ENCODE measurements around the gene NCKAP5. TPM values are rescaled to one million over a fixed set of nuclear protein-coding genes. Genes with fewer than 3 reads are reported as not detected.

The NCKAP5 gene
- total and polyA plus RNA-seq, 2 of the 13 experiments (the other 11 are each of a cell fraction or from before 2014, with no cell fraction given), result 0.01 TPM; not detected in 1

GRCh38 chr2:132977812-132978529 lies 590.3 kb downstream of the NCKAP5 start:
- WGBS (ENCODE audit: low lambda C conversion rate), result 25% methylated on average over 4 of the region's 4 CpGs

More at GRCh38 chr2:132977812-132978529, 590.3 kb downstream of the NCKAP5 start:
- no peak for DNase-seq (ENCODE audit: low spot score)
- peaks cover 4% of the 10 kb centered on the region; the same call in 1 of the 2 replicates for H3K9me3 ChIP-seq (ENCODE audit: low read length)
- H3K79me2 ChIP-seq (ENCODE audit: insufficient read depth, low read length), result no peaks in the 10 kb centered on the region
- H4K20me1 ChIP-seq (ENCODE audit: insufficient read depth, low read length), result no peaks in the 10 kb centered on the region
- H3K36me3 ChIP-seq (replicated peaks in 1 of 2; ENCODE audit: control insufficient read depth in 1 of 2, insufficient read depth in 2 of 2, low read length in 2 of 2), result no peaks in the 10 kb centered on the region
- H3K4me3 ChIP-seq (replicated peaks in 1 of 3; ENCODE audit: insufficient read depth in 1 of 3, low read depth in 2 of 3, low read length in 3 of 3), result no peak overlapping the region
- no peak for ATAC-seq
- in situ Hi-C loops (cut with HindIII; ENCODE audit: extremely low pct_ligation_motif_present, low pct_unique_long_range_greater_than_20kb), result no loop called here
- H3K9ac ChIP-seq (ENCODE audit: insufficient read depth, low read depth, low read length), result no peak overlapping the region
- POLR2A ChIA-PET, result no interaction called here
- CTCF ChIA-PET (ENCODE audit: low intra/inter-chr PET ratio, low total read pairs), result no interaction called here
- TF ChIP-seq, protein P1, sequence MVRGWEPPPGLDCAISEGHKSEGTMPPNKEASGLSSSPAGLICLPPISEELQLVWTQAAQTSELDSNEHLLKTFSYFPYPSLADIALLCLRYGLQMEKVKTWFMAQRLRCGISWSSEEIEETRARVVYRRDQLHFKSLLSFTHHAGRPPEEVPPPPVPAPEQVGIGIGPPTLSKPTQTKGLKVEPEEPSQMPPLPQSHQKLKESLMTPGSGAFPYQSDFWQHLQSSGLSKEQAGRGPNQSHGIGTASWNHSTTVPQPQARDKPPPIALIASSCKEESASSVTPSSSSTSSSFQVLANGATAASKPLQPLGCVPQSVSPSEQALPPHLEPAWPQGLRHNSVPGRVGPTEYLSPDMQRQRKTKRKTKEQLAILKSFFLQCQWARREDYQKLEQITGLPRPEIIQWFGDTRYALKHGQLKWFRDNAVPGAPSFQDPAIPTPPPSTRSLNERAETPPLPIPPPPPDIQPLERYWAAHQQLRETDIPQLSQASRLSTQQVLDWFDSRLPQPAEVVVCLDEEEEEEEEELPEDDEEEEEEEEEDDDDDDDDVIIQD (CRISPR knock-in tag; IDR thresholded peaks at IDR 0.05; ENCODE audit: low read depth), result no peak
- TF ChIP-seq RFXAP (CRISPR knock-in tag; IDR thresholded peaks at IDR 0.05; ENCODE audit: borderline replicate concordance) (no peak), ATF7-NPFF (CRISPR knock-in tag; IDR thresholded peaks at IDR 0.05; ENCODE audit: low read depth) (no peak), U2AF1 (optimal IDR thresholded peaks at IDR 0.05; ENCODE audit: low read depth, low read length) (no peak), POLR2AphosphoS2 (IDR thresholded peaks at IDR 0.05; ENCODE audit: low read depth, low read length) (no peak), ZHX1 (CRISPR knock-in tag; IDR thresholded peaks at IDR 0.05; ENCODE audit: low read depth) (no peak)
- TF ChIP-seq, protein P2, sequence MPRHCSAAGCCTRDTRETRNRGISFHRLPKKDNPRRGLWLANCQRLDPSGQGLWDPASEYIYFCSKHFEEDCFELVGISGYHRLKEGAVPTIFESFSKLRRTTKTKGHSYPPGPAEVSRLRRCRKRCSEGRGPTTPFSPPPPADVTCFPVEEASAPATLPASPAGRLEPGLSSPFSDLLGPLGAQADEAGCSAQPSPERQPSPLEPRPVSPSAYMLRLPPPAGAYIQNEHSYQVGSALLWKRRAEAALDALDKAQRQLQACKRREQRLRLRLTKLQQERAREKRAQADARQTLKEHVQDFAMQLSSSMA (CRISPR knock-in tag; IDR thresholded peaks at IDR 0.05), result no peak
- no peak for FAIRE-seq
- intact Hi-C loops (cut with micrococcal nuclease; ENCODE audit: unreplicated experiment), result no loop called here
- no peak overlapping the region for H3K27ac ChIP-seq (ENCODE audit: extremely low read length, insufficient read depth, low read length)
- no peaks in the 10 kb centered on the region for H3K4me1 ChIP-seq (ENCODE audit: insufficient read depth, low read length)
- no peak overlapping the region for H3K4me2 ChIP-seq (ENCODE audit: low read depth, low read length)
- H3K27me3 ChIP-seq (ENCODE audit: control insufficient read depth in 1 of 2, insufficient read depth in 2 of 2, low read length in 2 of 2), result no peaks in the 10 kb centered on the region
- no TSS peak for BruUV-seq (replicated peaks)
- no peak overlapping the region for H2AFZ ChIP-seq (ENCODE audit: low read length)

Data from HepG2 (cell line).